OCI-LY1 (cell line): Measurements from ENCODE around the gene RNF187.

Experiments
- H2AFZ ChIP-seq: fragments of 200-600 bp; sonication (generic), shearing (Covaris generic); 2 replicates; pipeline ENCODE4 v1.6.0; 2014; ENCODE audit warnings: antibody characterized with exemption, mild to moderate bottlenecking, low read length
- H3F3A ChIP-seq: fragments of 200-600 bp; sonication (generic), shearing (Covaris generic); 2 replicates; pipeline ENCODE4 v1.6.0; 2014; ENCODE audit warnings: mild to moderate bottlenecking, antibody characterized with exemption, low read length, moderate library complexity; ENCODE audit not compliant: insufficient read depth
- H3K27ac ChIP-seq: fragments of 200-600 bp; sonication (generic); 2 replicates; pipeline ENCODE4 v1.5.1; 2014; ENCODE audit warnings: low read length, mixed run types, mild to moderate bottlenecking, low read depth; ENCODE audit not compliant: poor library complexity, severe bottlenecking
- H3K27me3 ChIP-seq: fragments of 200-600 bp; sonication (generic); 2 replicates; pipeline ENCODE4 v1.6.0; 2014; ENCODE audit warnings: antibody characterized with exemption, mild to moderate bottlenecking, low read length, moderate library complexity; ENCODE audit not compliant: insufficient read depth
- H3K36me3 ChIP-seq: fragments of 200-600 bp; sonication (generic); 2 replicates; pipeline ENCODE4 v1.6.1; 2014; ENCODE audit warnings: mild to moderate bottlenecking, antibody characterized with exemption, low read length, moderate library complexity, mixed read lengths; ENCODE audit not compliant: insufficient read depth
- H3K4me1 ChIP-seq: fragments of 200-600 bp; sonication (generic); 2 replicates; pipeline ENCODE4 v1.5.1; 2014; ENCODE audit warnings: mild to moderate bottlenecking, low read length, moderate library complexity; ENCODE audit not compliant: insufficient read depth, severe bottlenecking
- H3K4me2 ChIP-seq: fragments of 200-600 bp; sonication (generic), shearing (Covaris generic); 2 replicates; pipeline ENCODE4 v1.6.1; 2014; ENCODE audit warnings: low read length
- H3K4me3 ChIP-seq: fragments of 200-600 bp; sonication (generic); 2 replicates; pipeline ENCODE4 v1.5.1; 2014; ENCODE audit warnings: low read length, low read depth, mild to moderate bottlenecking, mixed read lengths; ENCODE audit not compliant: poor library complexity, severe bottlenecking
- H3K79me2 ChIP-seq: fragments of 200-600 bp; shearing (Covaris generic); 2 replicates; pipeline ENCODE4 v1.6.1; 2016; ENCODE audit warnings: mixed run types, low read length, mixed read lengths; ENCODE audit not compliant: insufficient read depth
- H3K9ac ChIP-seq: fragments of 200-600 bp; sonication (generic), shearing (Covaris generic); 2 replicates; pipeline ENCODE4 v1.6.1; 2014; ENCODE audit warnings: mild to moderate bottlenecking, low read length, mixed read lengths
- H3K9me2 ChIP-seq: fragments of 200-600 bp; sonication (generic), shearing (Covaris generic); 2 replicates; pipeline ENCODE4 v1.6.1; 2014; ENCODE audit warnings: low read depth, mild to moderate bottlenecking, low read length, mixed read lengths
- H3K9me3 ChIP-seq: fragments of 200-600 bp; shearing (Covaris generic); 2 replicates; pipeline ENCODE4 v1.6.1; 2014; ENCODE audit warnings: low read length, mixed read lengths
- H4K20me1 ChIP-seq: fragments of 200-600 bp; sonication (generic), shearing (Covaris generic); 2 replicates; pipeline ENCODE4 v1.6.0; 2016; ENCODE audit warnings: mild to moderate bottlenecking, low read length; ENCODE audit not compliant: insufficient read depth
- CTCF ChIP-seq: fragments of 200-600 bp; sonication (generic), shearing (Covaris generic); IDR thresholded peaks from 2 replicates; pipeline ENCODE4 v1.5.1; 2017; ENCODE audit warnings: mild to moderate bottlenecking, antibody characterized with exemption, low read length, moderate library complexity, mixed read lengths
- EZH2 ChIP-seq: fragments of 200-600 bp; sonication (generic), shearing (Covaris generic); IDR thresholded peaks from 2 replicates; pipeline ENCODE4 v1.8.0; 2017; ENCODE audit warnings: borderline replicate concordance, mixed run types, mild to moderate bottlenecking, antibody characterized with exemption, low read length, moderate library complexity, mixed read lengths

RNF187 gene

DNA sequence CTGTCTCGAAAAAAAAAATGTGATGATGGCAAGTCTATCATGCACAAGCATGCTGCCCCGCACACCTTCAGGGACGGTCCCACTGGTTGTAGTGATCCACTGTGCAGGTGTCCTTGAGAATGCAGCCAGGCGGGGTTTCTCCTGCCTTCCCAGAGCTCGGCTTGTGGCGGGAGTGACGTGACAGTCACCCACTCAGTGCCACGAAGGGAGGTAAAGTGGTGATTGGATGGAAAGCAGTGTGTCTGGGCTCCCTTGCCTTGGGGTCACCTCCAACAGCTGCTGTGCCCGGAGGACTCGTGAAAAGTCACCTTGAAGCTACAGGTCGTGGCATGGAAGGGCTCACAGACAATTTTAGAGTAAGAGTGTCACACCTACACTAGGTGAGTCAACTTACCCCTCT lies 37.0 kb upstream of the RNF187 start:
- TF ChIP-seq EZH2 (no peak), CTCF (no peak)
- Histone ChIP-seq H3K9ac (no peak overlapping the region), H3K4me1 (no peaks in the 10 kb centered on the region), H3K4me2 (no peak overlapping the region), H3K9me2 (no peaks in the 10 kb centered on the region), H3F3A (no peaks in the 10 kb centered on the region), H3K27ac (no peak overlapping the region), H2AFZ (no peak overlapping the region), H3K36me3 (no peaks in the 10 kb centered on the region), H3K79me2 (no peaks in the 10 kb centered on the region), H3K4me3 (no peak overlapping the region), H3K27me3 (no peaks in the 10 kb centered on the region), H4K20me1 (no peaks in the 10 kb centered on the region), H3K9me3 (no peaks in the 10 kb centered on the region)

GRCh38 chr1:228452194-228453021 lies 34.8 kb upstream of the RNF187 start:
- Histone ChIP-seq H4K20me1 (no peaks in the 10 kb centered on the region), H3K27ac (no peak overlapping the region), H3F3A (no peaks in the 10 kb centered on the region), H3K27me3 (no peaks in the 10 kb centered on the region), H3K9me2 (no peaks in the 10 kb centered on the region), H3K9me3 (no peaks in the 10 kb centered on the region), H2AFZ (no peak overlapping the region), H3K4me2 (no peak overlapping the region), H3K79me2 (no peaks in the 10 kb centered on the region), H3K4me3 (no peak overlapping the region), H3K4me1 (peaks cover 3% of the 10 kb centered on the region), H3K36me3 (no peaks in the 10 kb centered on the region), H3K9ac (no peak overlapping the region)
- TF ChIP-seq EZH2 (no peak), CTCF (no peak)

- H4K20me1 ChIP-seq = no peaks in the 10 kb centered on the region
- H3F3A ChIP-seq = no peaks in the 10 kb centered on the region
- no peak overlapping the region for H3K27ac ChIP-seq
- no peaks in the 10 kb centered on the region for H3K27me3 ChIP-seq
- no peak overlapping the region for H3K9ac ChIP-seq
- H2AFZ ChIP-seq = no peak overlapping the region
- no peaks in the 10 kb centered on the region for H3K36me3 ChIP-seq
- no peaks in the 10 kb centered on the region for H3K9me2 ChIP-seq
- no peak for TF ChIP-seq CTCF
- H3K4me1 ChIP-seq = peaks cover 3% of the 10 kb centered on the region
- no peak overlapping the region for H3K4me2 ChIP-seq
- no peaks in the 10 kb centered on the region for H3K79me2 ChIP-seq
- no peak overlapping the region for H3K4me3 ChIP-seq
- H3K9me3 ChIP-seq = no peaks in the 10 kb centered on the region
Observed at GRCh38 chr1:228453022-228453560, 34.1 kb upstream of the RNF187 start.
